ENCODE measurements around the gene ZBTB1. TPM values are rescaled to one million over a fixed set of nuclear protein-coding genes. Genes with fewer than 3 reads are reported as not detected.

Gene ZBTB1
- total RNA-seq, result 23.8 and 33.4 TPM in 2 replicates

GRCh38 chr14:64504310-64504896, at the start of gene ZBTB1:
ZBTB1 (plus strand) TSS chr14:64504770; CDS start chr14:64521505, 16,735 bp downstream.

GRCh38 chr14:64465191-64465822, 39.3 kb upstream of the ZBTB1 start, which contains the start of gene AKAP5:
AKAP5 (plus strand) TSS chr14:64465499; CDS start chr14:64468395, 2,896 bp downstream.

GRCh38 chr14:64503434-64504309, 898 bp upstream of the ZBTB1 start, which contains the start of gene ZBTB25:
ZBTB25 (minus strand) TSS chr14:64503838; CDS start chr14:64490533, 13,305 bp downstream.

GRCh38 chr14:64540208-64541202, 35.9 kb downstream of the ZBTB1 start, which contains the start of gene HSPA2:
HSPA2 (plus strand) TSS chr14:64540741; CDS start chr14:64540850, 109 bp downstream.

GRCh38 chr14:64549791-64550620, 45.4 kb downstream of the ZBTB1 start, which contains the start of gene PPP1R36:
PPP1R36 (plus strand) TSS chr14:64549961; CDS start chr14:64549998, 37 bp downstream.

Other genes starting within 250 kb of the ZBTB1 start
- 0.26 TPM in 1 of 2 replicates, not detected in the other for gene ESR2, start 210.4 kb upstream of the ZBTB1 start, total RNA-seq
- gene MTHFD1, start 116.4 kb upstream of the ZBTB1 start, total RNA-seq, result 21.9 and 31.2 TPM in 2 replicates
- 0.09 and 0.70 TPM in 2 replicates for gene AKAP5, start 39.3 kb upstream of the ZBTB1 start, total RNA-seq
- 3.5 and 5.0 TPM in 2 replicates for gene ZBTB25, start 932 bp upstream of the ZBTB1 start, total RNA-seq
- 4.8 and 23.0 TPM in 2 replicates for gene HSPA2, start 36.0 kb downstream of the ZBTB1 start, total RNA-seq
- not detected in 2 replicates for gene PPP1R36, start 45.2 kb downstream of the ZBTB1 start, total RNA-seq
- gene PLEKHG3, start 199.7 kb downstream of the ZBTB1 start, total RNA-seq, result 20.8 and 23.4 TPM in 2 replicates